DND-41 (cell line): ENCODE results near the gene GALK2.

Experiments
- EZH2 ChIP-seq: IDR thresholded peaks from 3 replicates; pipeline ENCODE4 v1.6.1; 2012; ENCODE audit warnings: borderline replicate concordance, low read depth, mild to moderate bottlenecking, moderate library complexity, low read length, inconsistent platforms; ENCODE audit not compliant: severe bottlenecking
- TF ChIP-seq, protein P1 (sequence below): IDR thresholded peaks from 2 replicates; pipeline ENCODE4 v1.5.1; 2012; ENCODE audit warnings: borderline replicate concordance, low read length, moderate library complexity, mild to moderate bottlenecking; ENCODE audit not compliant: poor library complexity, severe bottlenecking; ENCODE audit errors: extremely low read depth

DNA sequence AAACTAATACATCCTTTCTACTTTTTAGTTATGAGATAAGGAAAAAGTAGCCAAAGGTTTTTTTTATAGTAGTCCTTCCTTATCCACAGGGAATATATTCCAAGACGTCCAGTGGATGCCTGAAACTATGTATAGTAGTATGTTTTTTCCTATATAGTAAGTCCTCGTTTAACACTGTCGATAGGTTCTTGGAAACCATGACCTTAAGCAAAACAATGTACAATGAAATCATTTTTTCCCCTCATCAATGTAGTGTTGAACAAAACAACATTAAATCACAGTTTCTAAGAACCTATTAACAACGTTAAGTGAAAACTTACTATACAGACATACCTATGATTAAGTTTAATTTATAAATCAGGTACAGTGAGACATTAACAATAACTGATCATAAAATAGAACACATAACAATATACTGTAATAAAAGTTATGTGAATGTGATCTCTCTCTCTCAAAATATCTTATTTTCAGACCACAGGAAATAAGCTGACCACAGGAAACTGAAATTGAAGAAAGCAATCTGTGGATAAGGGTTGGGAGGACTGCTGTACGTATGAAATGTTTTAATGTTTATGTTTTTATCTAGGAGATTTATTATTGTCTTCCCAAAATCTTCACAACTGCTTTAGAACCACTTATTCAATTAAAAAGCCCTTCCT is 35.2 kb upstream of the GALK2 start:
- TF ChIP-seq, protein P1, sequence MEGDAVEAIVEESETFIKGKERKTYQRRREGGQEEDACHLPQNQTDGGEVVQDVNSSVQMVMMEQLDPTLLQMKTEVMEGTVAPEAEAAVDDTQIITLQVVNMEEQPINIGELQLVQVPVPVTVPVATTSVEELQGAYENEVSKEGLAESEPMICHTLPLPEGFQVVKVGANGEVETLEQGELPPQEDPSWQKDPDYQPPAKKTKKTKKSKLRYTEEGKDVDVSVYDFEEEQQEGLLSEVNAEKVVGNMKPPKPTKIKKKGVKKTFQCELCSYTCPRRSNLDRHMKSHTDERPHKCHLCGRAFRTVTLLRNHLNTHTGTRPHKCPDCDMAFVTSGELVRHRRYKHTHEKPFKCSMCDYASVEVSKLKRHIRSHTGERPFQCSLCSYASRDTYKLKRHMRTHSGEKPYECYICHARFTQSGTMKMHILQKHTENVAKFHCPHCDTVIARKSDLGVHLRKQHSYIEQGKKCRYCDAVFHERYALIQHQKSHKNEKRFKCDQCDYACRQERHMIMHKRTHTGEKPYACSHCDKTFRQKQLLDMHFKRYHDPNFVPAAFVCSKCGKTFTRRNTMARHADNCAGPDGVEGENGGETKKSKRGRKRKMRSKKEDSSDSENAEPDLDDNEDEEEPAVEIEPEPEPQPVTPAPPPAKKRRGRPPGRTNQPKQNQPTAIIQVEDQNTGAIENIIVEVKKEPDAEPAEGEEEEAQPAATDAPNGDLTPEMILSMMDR = no peak
- no peak for TF ChIP-seq EZH2
